AG10803 (cell line): ENCODE results near the gene ASXL3.

Experiments used
- DNase-seq: peaks from one replicate; pipeline ENCODE4 v3.0.0; 2010; ENCODE audit warnings: low read depth
- H3K4me3 ChIP-seq: 2 replicates; pipeline ENCODE4 v1.5.1; 2011; ENCODE audit warnings: mild to moderate bottlenecking, low read length, control low read depth
- CTCF ChIP-seq: conservative IDR thresholded peaks from 2 replicates; pipeline ENCODE4 v1.5.1; 2011; ENCODE audit warnings: mild to moderate bottlenecking, low read length, control low read depth, inconsistent platforms

Gene ASXL3

GRCh38 chr18:33627114-33627513 is 49.1 kb downstream of the ASXL3 start:
- no peak for TF ChIP-seq CTCF
- DNase-seq = no peak
- no peak overlapping the region for H3K4me3 ChIP-seq

- no peak for DNase-seq
- no peak for TF ChIP-seq CTCF
- no peak overlapping the region for H3K4me3 ChIP-seq
Measured at GRCh38 chr18:33630476-33630875, 52.5 kb downstream of the ASXL3 start.

GRCh38 chr18:33641141-33641540 is 63.1 kb downstream of the ASXL3 start:
- TF ChIP-seq CTCF = no peak
- no peak for DNase-seq

GRCh38 chr18:33644494-33644893 is 66.5 kb downstream of the ASXL3 start:
- no peak overlapping the region for H3K4me3 ChIP-seq
- DNase-seq = no peak
- no peak for TF ChIP-seq CTCF

More at GRCh38 chr18:33641141-33641540, 63.1 kb downstream of the ASXL3 start:
- H3K4me3 ChIP-seq = no peak overlapping the region

- TF ChIP-seq CTCF = no peak
- H3K4me3 ChIP-seq = no peak overlapping the region
- DNase-seq = no peak
Measured at GRCh38 chr18:33647365-33647764, 69.3 kb downstream of the ASXL3 start.

DNA sequence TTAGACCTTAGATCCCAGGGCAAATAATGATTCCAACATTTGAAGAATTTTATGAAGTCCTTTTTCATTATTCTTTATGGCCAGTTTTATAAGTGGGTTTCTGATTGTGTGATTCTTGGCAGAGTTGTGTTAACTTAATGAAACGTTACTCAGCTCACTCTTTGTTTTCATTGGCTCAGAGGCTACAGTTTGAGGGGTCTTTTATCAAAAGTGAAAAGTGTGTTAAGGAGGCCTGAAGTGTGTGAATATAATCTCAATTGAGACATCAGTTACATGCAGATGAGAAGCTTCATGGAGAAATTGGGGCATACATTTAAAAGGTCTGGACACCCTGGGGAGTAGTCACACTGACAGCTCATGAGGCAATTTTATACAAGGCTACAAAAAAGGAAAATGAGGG is 74.6 kb downstream of the ASXL3 start:
- no peak overlapping the region for H3K4me3 ChIP-seq
- TF ChIP-seq CTCF = no peak
- no peak for DNase-seq

GRCh38 chr18:33653231-33653630 is 75.2 kb downstream of the ASXL3 start:
- no peak overlapping the region for H3K4me3 ChIP-seq
- TF ChIP-seq CTCF = no peak
- no peak for DNase-seq
